GM18873 (cell line): ENCODE data around the gene CSGALNACT2.
"Not testable (repeated sequence)": the region's sequence is repeated elsewhere in the genome, so short reads cannot be mapped to it uniquely, and the experiment has no call there.

ENCODE experiments used
- ATAC-seq: cut with Tn5 transposase; IDR thresholded peaks from one replicate; pipeline ENCODE4 v1.9.1; 2021; ENCODE audit warnings: mild to moderate bottlenecking, moderate library complexity, moderate number of reproducible peaks; ENCODE audit not compliant: unreplicated experiment, low FRiP score

Gene CSGALNACT2, protein sequence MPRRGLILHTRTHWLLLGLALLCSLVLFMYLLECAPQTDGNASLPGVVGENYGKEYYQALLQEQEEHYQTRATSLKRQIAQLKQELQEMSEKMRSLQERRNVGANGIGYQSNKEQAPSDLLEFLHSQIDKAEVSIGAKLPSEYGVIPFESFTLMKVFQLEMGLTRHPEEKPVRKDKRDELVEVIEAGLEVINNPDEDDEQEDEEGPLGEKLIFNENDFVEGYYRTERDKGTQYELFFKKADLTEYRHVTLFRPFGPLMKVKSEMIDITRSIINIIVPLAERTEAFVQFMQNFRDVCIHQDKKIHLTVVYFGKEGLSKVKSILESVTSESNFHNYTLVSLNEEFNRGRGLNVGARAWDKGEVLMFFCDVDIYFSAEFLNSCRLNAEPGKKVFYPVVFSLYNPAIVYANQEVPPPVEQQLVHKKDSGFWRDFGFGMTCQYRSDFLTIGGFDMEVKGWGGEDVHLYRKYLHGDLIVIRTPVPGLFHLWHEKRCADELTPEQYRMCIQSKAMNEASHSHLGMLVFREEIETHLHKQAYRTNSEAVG

DNA sequence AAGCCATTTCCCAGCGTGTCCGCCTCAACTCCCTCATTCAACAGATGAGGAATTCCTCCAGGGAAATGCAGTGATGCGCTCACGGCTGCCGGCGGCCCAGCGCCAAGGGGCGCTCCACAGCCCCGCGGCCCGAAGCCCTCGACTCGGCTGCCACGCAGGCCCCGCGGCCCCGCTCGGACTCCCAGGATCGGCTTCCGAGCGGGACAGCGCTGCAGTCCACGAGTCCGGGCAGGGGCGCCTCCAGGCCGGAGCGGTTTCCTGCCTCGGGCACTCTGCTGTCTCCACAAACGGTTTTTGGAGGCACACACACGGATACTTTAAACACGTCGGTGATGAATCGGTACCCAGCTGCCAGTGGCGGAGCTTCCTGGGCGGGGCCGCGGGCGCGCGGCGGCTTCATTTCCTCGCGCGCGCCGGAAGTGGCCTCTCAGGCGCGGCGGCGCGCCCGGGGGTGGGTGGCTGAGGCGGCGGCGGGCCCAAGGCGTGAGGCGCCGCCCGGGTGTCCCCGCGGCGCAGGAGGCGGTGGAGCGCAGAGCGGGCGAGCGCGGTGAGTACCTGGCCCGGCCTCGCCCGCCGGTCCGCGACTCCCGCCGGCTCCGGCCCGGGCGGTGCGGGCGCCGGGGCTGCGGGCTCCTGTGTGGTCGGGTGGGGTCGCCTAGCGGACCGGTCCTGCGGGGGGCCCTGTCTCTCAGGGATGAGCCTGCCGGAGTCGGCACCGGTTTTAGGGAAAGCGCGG is at the start of gene CSGALNACT2:
TSS of gene CSGALNACT2 (plus strand) at position 425 of the 736 bp plus-strand sequence. CDS start 16,705 bp downstream, outside the sequence.
- peak; percentile 47 for ATAC-seq

DNA sequence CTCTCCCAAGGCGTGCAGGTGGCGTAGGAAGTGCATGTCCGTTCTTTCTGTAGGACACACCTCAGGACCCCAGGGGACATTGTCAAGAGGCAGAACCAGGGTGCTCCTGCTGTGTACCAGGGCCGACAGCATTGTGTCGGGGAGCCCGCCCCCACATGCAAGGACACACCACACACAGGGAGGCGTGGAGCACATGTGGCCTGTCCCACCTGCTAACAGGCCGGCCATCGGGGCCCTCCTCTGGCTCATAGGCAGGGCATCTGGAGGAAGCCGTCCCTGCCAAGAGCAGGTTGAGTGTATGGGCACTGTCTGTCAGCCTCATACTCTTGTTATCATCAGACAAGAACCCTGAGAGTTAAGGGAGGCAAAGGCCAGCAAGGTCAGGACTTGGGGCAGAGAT is 48.7 kb upstream of the CSGALNACT2 start:
- ATAC-seq = no peak

DNA sequence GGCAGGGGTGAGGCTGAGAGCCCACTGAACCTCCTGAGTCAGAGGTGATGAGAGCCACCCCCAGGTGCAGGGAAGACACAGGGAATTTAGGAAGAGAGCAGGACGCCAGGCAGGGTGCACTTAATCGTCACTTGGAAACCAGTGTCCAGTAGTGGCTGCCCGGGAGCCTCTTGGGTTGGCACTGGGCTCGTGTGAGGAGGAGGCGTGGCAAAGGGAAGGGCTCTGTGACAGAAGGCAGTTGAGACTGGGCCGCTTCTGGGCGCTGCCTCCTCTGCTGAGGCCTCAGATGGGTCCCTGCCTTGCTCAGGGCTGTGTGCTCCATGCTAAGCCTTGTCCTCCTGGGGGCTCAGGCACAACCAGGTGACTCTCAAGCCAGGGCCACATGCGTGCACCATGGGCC is 48.1 kb upstream of the CSGALNACT2 start:
- ATAC-seq = no peak

DNA sequence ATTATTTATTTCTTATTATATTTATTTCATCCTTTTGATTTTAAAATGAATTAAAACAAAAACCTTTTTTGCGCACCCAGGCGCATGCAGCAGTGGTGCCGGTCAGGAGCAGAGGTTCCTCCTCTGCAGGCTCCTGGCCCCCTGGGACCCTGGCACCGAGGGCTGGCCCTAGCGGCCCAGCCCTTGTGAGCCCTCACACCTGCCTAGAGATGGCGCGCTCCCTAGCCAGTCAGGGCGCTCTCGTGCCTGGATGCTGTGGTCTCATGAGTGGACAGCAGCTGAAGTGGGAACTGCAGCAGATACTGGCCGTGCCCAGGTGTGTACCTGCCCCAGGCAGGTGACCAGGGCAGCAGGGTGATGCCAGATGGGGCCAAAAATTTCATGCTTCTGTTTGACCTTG is 47.6 kb upstream of the CSGALNACT2 start:
- ATAC-seq = no peak

DNA sequence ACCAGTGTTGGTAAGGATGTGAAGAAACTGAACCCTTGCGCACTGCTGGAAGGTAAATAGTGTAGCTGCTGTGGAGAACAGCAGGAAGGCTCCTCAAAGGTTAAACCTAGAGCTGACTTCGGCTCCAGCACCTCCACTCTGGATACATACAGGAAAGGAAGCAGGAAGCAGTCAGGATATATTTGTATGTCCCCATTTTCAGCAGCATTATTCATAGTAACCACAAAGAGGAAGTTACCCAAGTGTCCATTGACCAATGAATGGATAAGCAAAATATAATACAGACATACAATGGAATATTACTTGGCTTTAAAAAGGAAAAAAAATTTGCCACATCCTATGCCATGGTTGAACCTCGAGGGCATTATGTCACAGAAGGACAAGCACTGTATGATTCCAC is 46.4 kb upstream of the CSGALNACT2 start:
- no peak for ATAC-seq

DNA sequence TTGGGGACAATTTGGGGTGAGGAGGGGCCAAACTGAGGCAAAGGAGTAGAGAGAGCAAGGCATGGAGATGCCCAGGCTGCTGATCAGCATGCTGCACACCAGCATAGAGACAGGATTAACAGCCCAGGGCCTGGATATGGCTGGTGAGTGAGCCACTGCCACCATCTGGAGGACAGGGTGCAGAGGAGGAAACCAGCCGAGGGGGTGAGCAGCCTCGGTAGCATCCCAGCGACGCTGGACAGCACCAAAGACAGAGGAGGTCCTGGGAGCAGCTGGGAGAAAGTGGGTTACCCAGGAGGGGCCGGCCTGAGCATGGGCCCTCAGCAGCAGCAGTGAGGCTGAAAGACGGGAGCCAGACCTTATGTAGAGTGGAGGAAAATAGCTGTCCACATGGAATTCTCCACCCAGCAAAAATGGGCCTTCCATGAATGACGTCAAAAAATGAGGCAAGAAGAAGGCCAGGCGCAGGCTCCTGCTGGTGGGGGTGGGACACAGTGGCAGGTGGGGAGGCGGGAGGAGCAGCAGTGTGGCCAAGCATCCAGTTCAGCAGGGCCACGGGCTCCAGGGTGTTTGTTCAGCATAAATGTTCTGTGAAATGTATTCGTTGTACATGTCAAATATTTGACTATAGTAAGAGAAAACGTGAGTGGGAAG is 44.7 kb upstream of the CSGALNACT2 start:
- no peak for ATAC-seq

DNA sequence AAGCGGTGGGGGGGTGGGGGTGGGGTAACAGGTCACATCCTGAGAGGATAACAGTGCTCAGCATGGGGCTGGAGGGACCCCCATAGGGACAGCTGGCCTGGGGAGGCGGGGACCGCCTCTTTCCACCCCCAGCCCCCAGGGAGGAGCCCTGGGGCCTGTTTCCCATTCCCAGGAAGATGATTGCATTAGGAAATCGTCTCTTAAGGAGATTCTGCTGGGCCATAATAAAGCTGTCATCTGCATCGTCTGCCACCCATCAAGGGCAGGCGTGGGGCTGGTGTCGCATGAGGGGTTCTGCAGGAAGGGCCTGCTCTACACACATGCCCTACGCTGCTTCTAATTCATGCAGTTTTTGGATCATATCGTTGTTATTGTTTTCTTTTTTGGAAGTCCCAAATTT is 44.2 kb upstream of the CSGALNACT2 start:
- no peak for ATAC-seq

DNA sequence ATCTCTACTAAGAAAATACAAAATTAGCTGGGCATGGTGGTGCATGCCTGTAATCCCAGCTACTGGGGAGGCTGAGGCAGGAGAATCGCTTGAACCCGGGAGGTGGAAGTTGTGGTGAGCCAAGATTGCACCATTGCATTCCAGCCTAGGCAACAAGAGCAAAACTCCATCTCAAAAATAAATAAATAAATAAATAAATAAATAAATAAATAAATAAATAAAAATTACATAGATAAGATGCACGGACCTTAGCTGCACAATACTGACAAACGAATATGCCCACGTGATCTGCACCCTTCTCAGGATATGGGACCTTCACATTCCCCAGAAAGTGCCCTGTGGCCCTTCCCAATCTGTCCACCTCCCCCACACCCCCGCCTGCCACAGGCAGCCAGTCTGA is 38.9 kb upstream of the CSGALNACT2 start:
- not testable (repeated sequence) for ATAC-seq

DNA sequence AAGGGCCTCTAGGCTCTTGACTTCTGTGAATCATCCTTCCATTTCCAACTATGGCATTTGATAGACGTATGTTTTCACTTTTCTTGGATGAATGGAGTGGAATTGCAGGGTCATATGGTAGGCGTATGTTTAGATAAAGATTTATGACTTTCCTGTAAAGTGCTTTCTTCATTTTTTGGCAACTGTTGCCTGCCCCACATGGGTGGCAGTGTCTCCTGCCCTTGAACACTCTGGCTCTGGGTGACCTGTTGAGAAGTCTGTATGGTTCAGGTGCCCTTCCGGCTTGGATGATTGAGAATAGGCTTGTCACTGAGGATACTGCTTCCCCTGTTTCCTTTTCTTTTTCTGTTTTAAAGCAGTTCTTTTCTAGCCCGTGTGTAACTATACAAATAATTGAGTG is 38.3 kb upstream of the CSGALNACT2 start:
- ATAC-seq = no peak

DNA sequence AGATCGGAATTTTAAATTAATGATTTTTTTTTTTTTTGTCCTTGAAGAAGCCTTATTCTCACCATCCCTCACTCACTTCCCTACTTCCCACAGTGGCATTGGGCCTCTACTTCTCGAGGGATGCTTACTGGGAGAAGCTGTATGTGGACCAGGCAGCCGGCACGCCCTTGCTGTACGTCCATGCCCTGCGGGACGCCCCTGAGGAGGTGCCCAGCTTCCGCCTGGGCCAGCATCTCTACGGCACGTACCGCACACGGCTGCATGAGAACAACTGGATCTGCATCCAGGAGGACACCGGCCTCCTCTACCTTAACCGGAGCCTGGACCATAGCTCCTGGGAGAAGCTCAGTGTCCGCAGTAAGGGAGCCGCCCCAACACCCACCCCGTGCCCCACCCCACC is 37.9 kb upstream of the CSGALNACT2 start:
- no peak for ATAC-seq

DNA sequence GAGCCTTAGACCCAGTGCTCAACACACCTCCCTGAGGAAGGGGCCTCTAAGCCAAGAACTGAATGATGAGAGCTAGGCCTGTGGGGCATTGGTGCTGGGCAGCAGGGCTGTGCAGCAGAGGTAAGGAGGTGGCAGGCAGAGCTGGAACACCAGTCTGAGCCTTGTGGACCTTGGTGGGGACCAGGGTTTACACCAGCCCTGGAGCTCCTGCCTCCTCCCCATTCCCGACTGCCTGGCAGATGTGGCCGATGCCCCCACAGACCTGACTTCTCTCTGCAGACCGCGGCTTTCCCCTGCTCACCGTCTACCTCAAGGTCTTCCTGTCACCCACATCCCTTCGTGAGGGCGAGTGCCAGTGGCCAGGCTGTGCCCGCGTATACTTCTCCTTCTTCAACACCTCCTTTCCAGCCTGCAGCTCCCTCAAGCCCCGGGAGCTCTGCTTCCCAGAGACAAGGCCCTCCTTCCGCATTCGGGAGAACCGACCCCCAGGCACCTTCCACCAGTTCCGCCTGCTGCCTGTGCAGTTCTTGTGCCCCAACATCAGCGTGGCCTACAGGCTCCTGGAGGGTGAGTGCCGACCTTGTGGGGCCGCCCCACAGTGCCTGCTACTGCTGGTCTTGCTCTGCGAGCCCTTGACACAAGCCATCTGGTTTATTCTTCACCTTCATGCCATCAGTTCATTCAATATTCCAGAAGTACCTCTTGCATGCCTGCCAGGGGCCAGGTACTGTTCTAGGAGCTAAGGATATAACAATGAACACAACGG is 36.0 kb upstream of the CSGALNACT2 start:
- ATAC-seq = no peak

DNA sequence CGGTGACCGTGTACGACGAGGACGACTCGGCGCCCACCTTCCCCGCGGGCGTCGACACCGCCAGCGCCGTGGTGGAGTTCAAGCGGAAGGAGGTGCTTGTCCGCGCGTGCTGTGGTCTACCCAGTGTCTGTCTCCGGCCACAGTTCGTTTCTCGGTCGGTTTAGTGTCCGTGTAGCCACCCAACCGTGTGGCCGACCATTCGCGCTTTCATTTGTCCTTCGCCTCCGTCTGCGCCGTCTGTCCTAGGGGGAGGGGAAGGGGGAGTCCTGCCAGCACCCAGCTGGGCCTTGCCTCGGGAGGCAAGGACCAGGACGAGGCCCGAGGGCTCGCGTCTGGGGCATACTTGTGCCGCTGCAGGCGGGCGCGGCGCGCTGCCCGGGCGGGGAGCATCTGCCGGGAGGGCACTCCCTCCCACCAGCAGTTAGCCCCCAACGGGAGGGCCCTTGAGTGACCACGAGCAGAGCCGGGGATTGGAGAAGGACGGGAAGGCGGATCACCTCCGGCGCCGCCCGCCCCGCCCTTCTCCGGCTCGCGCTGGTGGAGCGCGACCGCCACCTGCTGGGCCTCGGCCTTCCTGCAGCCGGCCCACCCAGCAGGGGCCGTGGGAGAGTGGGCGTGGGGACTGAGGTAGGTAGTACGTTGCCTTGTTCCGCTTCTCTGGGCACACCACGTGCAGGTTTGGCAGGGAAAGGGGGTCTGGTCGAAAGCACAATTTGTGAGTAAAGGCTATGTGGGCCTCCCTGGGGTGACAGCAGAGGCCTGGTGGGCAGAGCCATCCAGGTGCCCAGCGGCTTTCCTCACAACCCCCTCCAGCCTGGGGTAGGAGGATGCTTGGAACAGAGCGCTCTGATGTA is 32.9 kb upstream of the CSGALNACT2 start:
- peak; percentile 71 for ATAC-seq

DNA sequence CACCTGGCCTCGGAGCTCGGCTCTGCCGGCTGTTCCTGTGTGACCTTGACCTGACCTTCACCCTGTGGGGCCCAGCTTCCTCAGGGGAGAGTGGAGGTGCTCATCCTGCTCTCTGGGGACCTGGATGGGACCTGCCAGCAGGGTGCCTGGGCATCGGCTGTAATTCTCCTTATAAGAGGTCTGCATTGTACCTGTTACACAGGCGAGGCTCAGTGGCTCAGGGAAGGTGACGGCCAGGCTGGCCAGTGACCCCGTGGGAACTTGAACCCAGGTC is 32.4 kb upstream of the CSGALNACT2 start:
- no peak for ATAC-seq

DNA sequence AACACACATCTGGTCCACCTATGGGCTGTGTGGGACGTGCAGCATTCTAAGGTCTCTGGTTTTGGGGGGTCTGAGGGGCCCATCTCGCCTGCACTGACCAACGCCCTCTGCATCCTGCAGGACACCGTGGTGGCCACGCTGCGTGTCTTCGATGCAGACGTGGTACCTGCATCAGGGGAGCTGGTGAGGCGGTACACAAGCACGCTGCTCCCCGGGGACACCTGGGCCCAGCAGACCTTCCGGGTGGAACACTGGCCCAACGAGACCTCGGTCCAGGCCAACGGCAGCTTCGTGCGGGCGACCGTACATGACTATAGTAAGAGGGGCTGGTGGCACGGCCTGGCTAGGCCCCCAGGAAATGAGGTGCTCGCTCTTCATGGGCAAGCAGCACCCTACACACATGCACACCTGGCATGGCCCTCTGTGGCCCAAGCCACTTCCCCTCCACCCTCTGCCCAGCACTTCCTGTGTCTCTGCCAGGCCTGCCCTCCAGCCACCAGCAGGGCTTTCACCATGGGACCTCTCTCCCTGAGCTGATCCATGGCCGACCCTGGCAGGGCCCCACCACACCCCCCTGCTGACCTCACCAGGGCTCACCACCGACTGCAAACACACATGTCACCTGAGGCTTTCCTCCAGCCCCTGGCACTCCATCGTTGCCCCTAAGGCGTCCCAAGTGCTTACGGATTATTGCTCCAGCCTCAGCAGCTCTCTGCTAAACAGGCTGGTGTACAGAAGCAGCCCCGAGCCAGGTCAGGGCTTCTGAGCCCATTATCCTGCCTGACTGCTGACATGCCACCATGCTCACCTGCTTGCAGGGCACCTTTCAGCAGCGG is 31.8 kb upstream of the CSGALNACT2 start:
- ATAC-seq = no peak

DNA sequence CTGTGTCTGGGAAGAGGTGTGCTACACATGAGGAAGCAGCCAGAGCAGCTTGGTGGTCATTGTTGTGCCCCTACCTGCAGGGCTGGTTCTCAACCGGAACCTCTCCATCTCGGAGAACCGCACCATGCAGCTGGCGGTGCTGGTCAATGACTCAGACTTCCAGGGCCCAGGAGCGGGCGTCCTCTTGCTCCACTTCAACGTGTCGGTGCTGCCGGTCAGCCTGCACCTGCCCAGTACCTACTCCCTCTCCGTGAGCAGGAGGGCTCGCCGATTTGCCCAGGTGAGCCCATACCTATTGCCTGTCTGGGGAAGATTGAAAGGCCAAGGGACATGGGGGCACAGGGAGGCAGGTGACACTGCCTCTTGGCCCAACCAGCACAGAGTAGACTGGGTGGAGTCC is 29.3 kb upstream of the CSGALNACT2 start:
- ATAC-seq = no peak

DNA sequence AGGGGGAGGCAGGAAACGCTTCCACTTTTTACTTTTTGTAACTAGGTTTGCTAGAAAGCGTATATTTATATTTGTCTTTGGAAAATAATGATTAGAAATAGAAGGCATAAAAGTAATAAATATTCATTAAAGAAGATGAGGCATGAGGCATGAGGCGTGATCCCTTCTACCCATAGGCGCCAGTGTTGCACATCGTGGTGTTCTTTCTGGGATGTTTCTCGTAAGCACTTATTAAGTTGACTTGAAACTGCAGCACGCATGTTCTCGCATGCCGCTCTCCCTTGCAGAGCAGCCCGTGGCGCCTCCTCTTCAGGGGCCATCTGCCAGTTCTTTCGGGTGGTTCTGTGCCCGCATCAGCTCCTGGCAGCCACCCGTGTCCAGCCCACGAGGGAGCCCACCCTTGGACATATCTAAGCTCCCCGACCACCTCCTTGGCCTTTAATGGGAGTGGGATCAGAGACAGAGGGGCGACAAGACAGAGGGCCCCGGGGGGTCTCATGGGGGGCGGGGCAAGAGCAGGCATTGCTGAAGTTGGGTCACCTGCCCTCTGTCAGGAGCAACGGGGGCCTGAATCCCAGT is 28.5 kb upstream of the CSGALNACT2 start:
- no peak for ATAC-seq

DNA sequence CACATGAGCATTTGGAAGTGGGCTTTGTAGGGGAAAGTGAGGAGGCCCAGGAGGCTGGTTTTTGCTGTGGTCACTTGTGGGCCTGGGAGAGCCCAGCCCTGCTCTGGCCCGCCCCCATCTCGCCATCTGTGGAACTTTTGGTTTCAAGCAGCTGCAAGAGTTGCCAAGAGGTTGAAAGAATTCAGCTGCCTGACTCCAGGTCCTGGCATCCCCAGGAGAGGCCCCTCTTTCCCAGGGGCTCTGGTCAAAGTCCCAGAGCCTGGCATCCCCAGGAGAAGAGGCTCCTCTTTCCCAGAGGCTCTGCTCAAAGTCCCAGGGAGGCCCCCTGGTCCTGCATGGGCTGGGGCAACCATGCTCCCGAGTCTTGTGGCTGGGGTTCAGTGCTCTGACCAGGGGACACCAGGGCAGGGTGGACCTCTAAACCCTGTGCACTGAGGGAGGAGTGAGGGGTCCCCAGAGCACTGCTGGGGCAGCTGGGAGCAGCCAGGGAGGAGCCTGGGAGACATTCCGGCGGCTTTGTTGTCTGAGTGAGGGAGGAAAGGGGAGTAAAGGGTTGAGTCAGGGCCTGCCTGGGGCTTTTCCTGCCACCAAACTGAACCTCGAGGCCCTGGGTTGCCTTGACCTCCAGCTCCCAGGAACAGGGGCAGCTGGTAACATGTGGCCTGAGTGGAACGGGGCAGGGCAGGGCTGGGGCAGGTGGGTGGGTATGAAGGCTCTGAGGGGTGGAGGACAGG is 27.7 kb upstream of the CSGALNACT2 start:
- ATAC-seq = no peak

DNA sequence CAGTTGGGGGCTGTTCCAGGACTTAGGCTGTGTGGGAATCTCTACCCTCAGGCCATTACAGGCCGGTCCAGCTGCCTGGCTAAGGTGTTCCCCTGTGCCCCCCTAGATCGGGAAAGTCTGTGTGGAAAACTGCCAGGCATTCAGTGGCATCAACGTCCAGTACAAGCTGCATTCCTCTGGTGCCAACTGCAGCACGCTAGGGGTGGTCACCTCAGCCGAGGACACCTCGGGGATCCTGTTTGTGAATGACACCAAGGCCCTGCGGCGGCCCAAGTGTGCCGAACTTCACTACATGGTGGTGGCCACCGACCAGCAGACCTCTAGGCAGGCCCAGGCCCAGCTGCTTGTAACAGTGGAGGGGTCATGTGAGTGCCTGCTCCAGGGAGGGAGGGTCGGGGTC is 27.1 kb upstream of the CSGALNACT2 start:
- ATAC-seq = no peak
